RWPE1 (cell line): ENCODE results near the gene ZMYND12.

Experiments
- CTCF ChIA-PET: fragments of 350-600 bp; sonication (Branson Sonifier 250); formaldehyde crosslinking; extraction: SDS; loops from one replicate; lab custom pipeline; 2021; lab: Yijun Ruan, JAX
- POLR2A ChIA-PET: fragments of 400-600 bp; formaldehyde crosslinking; extraction: SDS; loops from one replicate; lab custom pipeline; 2020; ENCODE audit warnings: antibody characterized with exemption; ENCODE audit not compliant: low non-redundant PET; lab: Yijun Ruan, JAX
- DNase-seq: peaks from one replicate; pipeline ENCODE4 v3.0.0; 2012; ENCODE audit warnings: low spot score
- H3K27ac ChIP-seq: fragments of 450-650 bp; 2 replicates; pipeline ENCODE4 v1.5.1; 2017
- TF ChIP-seq, protein P1 (sequence below): fragments of 450-650 bp; conservative IDR thresholded peaks from 2 replicates; pipeline ENCODE4 v1.5.1; 2017; ENCODE audit warnings: low read depth, mild to moderate bottlenecking

ZMYND12 gene

DNA sequence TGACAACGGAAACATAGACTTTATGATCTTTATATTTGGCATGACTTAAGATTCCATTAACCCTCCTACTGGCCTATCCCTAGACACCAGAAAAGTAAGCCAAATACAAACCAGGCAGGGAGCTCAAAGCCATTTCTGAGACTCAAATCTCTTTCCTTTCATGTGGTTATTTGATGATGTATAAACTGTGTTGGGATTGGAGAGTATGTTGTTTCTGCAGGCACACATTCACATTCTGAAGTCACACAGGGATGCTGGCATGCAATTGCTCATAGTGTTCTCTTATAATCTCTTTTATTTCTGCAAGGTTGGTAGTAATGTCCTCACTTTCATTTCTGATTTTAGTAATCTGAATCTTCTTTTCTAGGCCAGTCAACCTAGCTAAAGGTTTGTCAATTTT lies 5.8 kb downstream of the ZMYND12 start:
- TF ChIP-seq, protein P1, sequence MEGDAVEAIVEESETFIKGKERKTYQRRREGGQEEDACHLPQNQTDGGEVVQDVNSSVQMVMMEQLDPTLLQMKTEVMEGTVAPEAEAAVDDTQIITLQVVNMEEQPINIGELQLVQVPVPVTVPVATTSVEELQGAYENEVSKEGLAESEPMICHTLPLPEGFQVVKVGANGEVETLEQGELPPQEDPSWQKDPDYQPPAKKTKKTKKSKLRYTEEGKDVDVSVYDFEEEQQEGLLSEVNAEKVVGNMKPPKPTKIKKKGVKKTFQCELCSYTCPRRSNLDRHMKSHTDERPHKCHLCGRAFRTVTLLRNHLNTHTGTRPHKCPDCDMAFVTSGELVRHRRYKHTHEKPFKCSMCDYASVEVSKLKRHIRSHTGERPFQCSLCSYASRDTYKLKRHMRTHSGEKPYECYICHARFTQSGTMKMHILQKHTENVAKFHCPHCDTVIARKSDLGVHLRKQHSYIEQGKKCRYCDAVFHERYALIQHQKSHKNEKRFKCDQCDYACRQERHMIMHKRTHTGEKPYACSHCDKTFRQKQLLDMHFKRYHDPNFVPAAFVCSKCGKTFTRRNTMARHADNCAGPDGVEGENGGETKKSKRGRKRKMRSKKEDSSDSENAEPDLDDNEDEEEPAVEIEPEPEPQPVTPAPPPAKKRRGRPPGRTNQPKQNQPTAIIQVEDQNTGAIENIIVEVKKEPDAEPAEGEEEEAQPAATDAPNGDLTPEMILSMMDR = no peak
- H3K27ac ChIP-seq = no peak overlapping the region
- POLR2A ChIA-PET = no interaction called here
- CTCF ChIA-PET = interaction anchor here (0.8 kb wide), 1 partner anchor 128 kb away, joined by 3 read pairs; no protein-coding TSS in a partner anchor
- no peak for DNase-seq

DNA sequence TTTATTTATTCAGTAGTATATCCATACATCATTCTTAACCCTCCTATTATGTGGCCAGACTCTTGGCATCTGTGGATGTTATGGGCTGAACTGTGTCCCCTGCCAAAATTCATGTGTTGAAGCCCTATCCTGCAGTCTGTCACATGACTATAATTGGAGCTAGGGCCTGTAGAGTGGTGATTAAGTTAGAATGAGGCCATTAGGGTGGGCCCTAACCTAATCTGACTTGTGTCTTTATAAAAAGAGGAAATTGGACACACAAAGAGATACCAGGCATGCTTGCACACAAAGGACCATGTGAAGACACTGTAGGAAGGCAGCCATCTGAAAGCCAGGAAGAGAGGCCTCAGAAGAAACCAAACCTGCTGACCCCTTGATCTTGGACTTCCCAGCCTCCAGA lies 6.6 kb downstream of the ZMYND12 start:
- ChIA-PET POLR2A (no interaction called here), CTCF (no interaction called here)
- DNase-seq = no peak
- TF ChIP-seq, protein P1 = no peak
- H3K27ac ChIP-seq = no peak overlapping the region

DNA sequence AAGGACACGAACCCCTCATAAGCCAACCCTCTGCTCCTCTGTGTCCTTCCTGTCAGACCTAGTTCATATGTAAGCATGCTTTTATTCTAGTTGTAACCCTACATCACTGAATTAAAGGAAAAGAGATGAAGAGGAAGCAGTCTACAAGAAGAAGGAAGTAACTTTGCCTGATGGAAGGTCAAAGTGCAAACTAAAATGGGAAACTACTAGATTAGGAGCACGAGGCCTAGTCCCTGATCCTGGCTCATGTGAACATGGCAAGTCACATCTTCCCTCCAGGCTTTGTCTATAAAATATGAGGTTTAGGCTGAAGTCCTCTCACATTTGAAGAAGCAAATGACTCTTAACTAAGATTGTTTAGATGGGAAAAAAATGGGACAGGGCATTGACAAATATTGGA lies 13.2 kb downstream of the ZMYND12 start:
- POLR2A ChIA-PET = no interaction called here
- no peak overlapping the region for H3K27ac ChIP-seq
- no peak for DNase-seq
- TF ChIP-seq, protein P1 = no peak
- CTCF ChIA-PET = no interaction called here

DNA sequence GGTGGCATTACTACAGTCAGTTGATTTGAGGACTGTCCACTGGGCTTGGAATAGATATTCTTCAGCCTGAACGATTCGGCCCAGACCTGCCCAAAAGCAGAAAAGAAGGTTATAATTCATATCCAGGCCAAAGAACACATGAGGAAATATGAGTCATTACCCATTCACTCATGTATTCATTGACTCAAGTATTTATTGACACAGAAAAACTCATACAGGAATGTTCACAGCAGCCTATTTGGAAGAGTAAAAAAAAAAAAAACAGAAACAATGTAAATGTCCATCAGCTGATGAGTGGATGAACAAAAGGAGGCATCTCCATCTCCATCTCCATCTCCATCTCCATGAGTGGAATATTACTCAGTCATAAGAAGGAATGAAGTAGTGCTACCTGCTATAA lies 15.9 kb downstream of the ZMYND12 start:
- TF ChIP-seq, protein P1 = no peak
- CTCF ChIA-PET = no interaction called here

DNA sequence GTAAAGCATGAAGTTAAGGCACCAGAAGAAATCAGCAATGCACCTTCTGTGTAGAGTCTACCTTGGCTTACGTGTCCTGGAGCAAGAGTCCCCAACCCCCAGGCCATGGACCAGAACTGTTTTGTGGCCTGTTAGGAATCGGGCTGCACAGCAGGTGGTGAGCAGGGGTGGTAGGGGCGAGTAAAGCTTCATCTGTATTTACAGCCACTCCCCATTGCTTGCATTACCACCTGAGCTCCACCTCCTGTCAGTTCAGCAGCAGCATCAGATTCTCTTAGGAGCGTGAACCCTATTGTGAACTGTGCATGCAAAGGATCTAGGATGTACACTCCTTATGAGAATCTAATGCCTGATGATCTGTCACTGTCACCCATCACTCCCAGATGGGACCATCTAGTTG lies 21.5 kb downstream of the ZMYND12 start:
- no peak overlapping the region for H3K27ac ChIP-seq
- DNase-seq = no peak
- ChIA-PET CTCF (interaction anchor here (0.5 to 0.6 kb wide), 3 partner anchors 88 to 258 kb away, joined by 3 read pairs; no protein-coding TSS in a partner anchor), POLR2A (interaction anchor here (0.6 kb wide), 1 partner anchor 269 kb away, joined by 3 read pairs; no protein-coding TSS in a partner anchor)
- TF ChIP-seq, protein P1 = no peak

More for the DNA sequence above, 15.9 kb downstream of the ZMYND12 start:
- peak; percentile 77 for DNase-seq
- POLR2A ChIA-PET = no interaction called here
- no peak overlapping the region for H3K27ac ChIP-seq

DNA sequence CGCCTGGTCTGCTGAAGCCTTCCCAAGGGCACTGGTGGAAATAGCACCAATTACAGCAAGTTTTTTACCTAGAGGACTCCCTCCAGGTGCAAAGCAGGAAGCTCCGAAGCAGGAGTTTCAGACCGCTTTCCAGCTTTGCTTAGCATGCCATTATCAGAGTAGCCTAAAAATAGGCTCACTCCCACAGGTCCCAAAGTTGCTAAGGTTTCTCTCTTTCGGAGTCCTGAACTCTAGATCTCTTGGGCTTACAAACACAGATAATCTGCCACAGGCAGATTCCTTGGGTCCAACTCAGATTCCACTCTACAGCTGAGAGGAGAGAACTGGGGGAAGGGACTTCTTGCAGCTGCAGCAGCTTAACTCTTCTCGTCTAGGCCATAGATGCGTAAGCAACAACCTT lies 22.5 kb downstream of the ZMYND12 start:
- CTCF ChIA-PET = interaction anchor here (0.6 kb wide), 1 partner anchor 10 kb away, joined by 3 read pairs; no protein-coding TSS in a partner anchor
- DNase-seq = no peak
- no peak overlapping the region for H3K27ac ChIP-seq
- POLR2A ChIA-PET = no interaction called here
- TF ChIP-seq, protein P1 = no peak

DNA sequence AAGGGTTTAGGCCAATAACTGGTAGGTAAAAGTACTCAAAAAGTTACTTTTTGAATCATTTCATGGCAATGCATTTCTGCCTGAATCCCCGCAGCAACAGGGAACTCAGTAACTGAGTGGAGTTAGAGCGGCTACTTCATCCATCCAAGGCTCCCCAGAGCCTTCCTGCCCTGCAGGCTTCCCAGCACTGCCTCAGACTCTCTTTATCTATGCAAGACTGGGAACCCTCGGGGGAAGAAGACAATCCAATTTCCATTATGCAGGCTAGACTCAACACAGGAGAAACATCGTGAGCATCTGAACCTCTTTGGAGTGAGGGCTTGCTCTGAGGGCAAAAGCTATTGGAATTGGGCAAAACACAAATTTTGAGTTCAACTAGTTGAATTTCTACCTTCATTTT lies 23.1 kb downstream of the ZMYND12 start:
- ChIA-PET POLR2A (no interaction called here), CTCF (interaction anchor here (0.6 kb wide), 1 partner anchor 9 kb away, joined by 3 read pairs; no protein-coding TSS in a partner anchor)
- no peak for DNase-seq
- TF ChIP-seq, protein P1 = no peak
- H3K27ac ChIP-seq = no peak overlapping the region
